CD14-positive monocyte (primary cell): ENCODE measurements around the gene SLCO2A1. TPM values are rescaled to one million over a fixed set of nuclear protein-coding genes. Genes with fewer than 3 reads are reported as not detected.

Experiments
- DNase-seq, 3 donors: peaks; one replicate each; pipeline ENCODE4 v3.0.0-alpha.2; 2011 to 2022
- H2AFZ ChIP-seq: 2 replicates; pipeline ENCODE4 v1.6.0; 2012; ENCODE audit warnings: mild to moderate bottlenecking, low read depth, low read length, inconsistent platforms; ENCODE audit not compliant: insufficient read depth, poor library complexity, severe bottlenecking
- H3K27ac ChIP-seq, 2 donors: 1 replicate in 1 of 2; 2 replicates in 1 of 2; pipeline ENCODE4 v1.5.1; 2012 to 2013; ENCODE audit warnings: low read length in 2 of 2, control low read depth in 1 of 2, inconsistent platforms in 1 of 2, low read depth in 1 of 2, mild to moderate bottlenecking in 1 of 2
- H3K27me3 ChIP-seq, 2 donors: one replicate each; pipeline versions ENCODE4 v1.6.0 to v1.6.1; 2011 to 2013; ENCODE audit warnings: low read length in 2 of 2; ENCODE audit not compliant: control insufficient read depth in 2 of 2, insufficient read depth in 2 of 2
- H3K36me3 ChIP-seq, 2 donors: replicated peaks in 1 of 2; 1 replicate in 1 of 2; 2 replicates in 1 of 2; pipeline versions ENCODE4 v1.5.1 to v1.6.1; 2012 to 2013; ENCODE audit warnings: low read length in 2 of 2, control low read depth in 1 of 2, inconsistent platforms in 1 of 2, mild to moderate bottlenecking in 1 of 2; ENCODE audit not compliant: insufficient read depth in 2 of 2, control insufficient read depth in 1 of 2
- H3K4me1 ChIP-seq, 2 donors: 1 replicate in 1 of 2; 2 replicates in 1 of 2; pipeline versions ENCODE4 v1.5.1 to v1.6.1; 2012 to 2013; ENCODE audit warnings: low read length in 2 of 2, control low read depth in 1 of 2, inconsistent platforms in 1 of 2, mild to moderate bottlenecking in 1 of 2, moderate library complexity in 1 of 2; ENCODE audit not compliant: insufficient read depth in 2 of 2, control insufficient read depth in 1 of 2
- H3K4me2 ChIP-seq: replicated peaks from 2 replicates; pipeline ENCODE3; 2012; ENCODE audit warnings: low read length, moderate library complexity, mild to moderate bottlenecking; ENCODE audit not compliant: poor library complexity, severe bottlenecking; ENCODE audit errors: extremely low read depth
- H3K4me3 ChIP-seq, 3 experiments: fragments of 200-600 bp in 1 of 3; sonication (generic) in 1 of 3; replicated peaks in 1 of 3; 1 replicate in 2 of 3; 2 replicates in 1 of 3; pipeline ENCODE4 v1.5.1; 2011 to 2013; ENCODE audit warnings: low read length in 3 of 3, mild to moderate bottlenecking in 3 of 3, control low read depth in 2 of 3, low read depth in 2 of 3, inconsistent platforms in 1 of 3, moderate library complexity in 1 of 3
- H3K79me2 ChIP-seq: 2 replicates; pipeline ENCODE4 v1.6.0; 2012; ENCODE audit warnings: mild to moderate bottlenecking, control low read depth, inconsistent platforms, low read length, moderate library complexity; ENCODE audit not compliant: insufficient read depth
- H3K9ac ChIP-seq: 2 replicates; pipeline ENCODE4 v1.6.0; 2017; ENCODE audit warnings: low read length, mild to moderate bottlenecking; ENCODE audit not compliant: insufficient read depth, poor library complexity, severe bottlenecking
- H3K9me3 ChIP-seq, 2 donors: replicated peaks in 1 of 2; 1 replicate in 1 of 2; 2 replicates in 1 of 2; pipeline versions ENCODE4 v1.5.1 to v1.6.1; 2012 to 2013; ENCODE audit warnings: low read length in 2 of 2, control low read depth in 1 of 2; ENCODE audit not compliant: control insufficient read depth in 1 of 2, insufficient read depth in 1 of 2
- H4K20me1 ChIP-seq: 2 replicates; pipeline ENCODE4 v1.6.0; 2012; ENCODE audit warnings: mild to moderate bottlenecking, low read length, control low read depth, moderate library complexity; ENCODE audit not compliant: insufficient read depth
- H3K27ac Mint-ChIP-seq, 7 donors: one replicate each; pipeline ENCODE4 v1.8.0; 2020; ENCODE audit warnings: mild to moderate bottlenecking in 7 of 7, mixed read lengths in 7 of 7, moderate library complexity in 6 of 7, inconsistent platforms in 2 of 7
- H3K27me3 Mint-ChIP-seq, 3 donors: one replicate each; pipeline ENCODE4 v1.8.0; 2021 to 2022; ENCODE audit warnings: low read depth in 3 of 3, mild to moderate bottlenecking in 3 of 3, mixed read lengths in 3 of 3, moderate library complexity in 3 of 3, inconsistent platforms in 1 of 3
- H3K36me3 Mint-ChIP-seq, 2 donors: one replicate each; pipeline ENCODE4 v1.8.0; 2020; ENCODE audit warnings: mixed read lengths in 2 of 2, inconsistent platforms in 1 of 2, mild to moderate bottlenecking in 1 of 2
- H3K4me1 Mint-ChIP-seq: one replicate; pipeline ENCODE4 v1.8.0; 2020; ENCODE audit warnings: mild to moderate bottlenecking, mixed read lengths
- H3K4me3 Mint-ChIP-seq, 2 donors: one replicate each; pipeline ENCODE4 v1.8.0; 2020; ENCODE audit warnings: mild to moderate bottlenecking in 2 of 2, mixed read lengths in 2 of 2, moderate library complexity in 1 of 2
- H3K9me3 Mint-ChIP-seq, 7 donors: one replicate each; pipeline ENCODE4 v1.8.0; 2020 to 2022; ENCODE audit warnings: mixed read lengths in 7 of 7, mild to moderate bottlenecking in 6 of 7, moderate library complexity in 6 of 7, inconsistent platforms in 2 of 7
- WGBS: methylation state at CpG from one replicate; pipeline ENCODE4 v1.1.5; 2013; ENCODE audit warnings: missing lambda C conversion rate; ENCODE audit not compliant: insufficient coverage; 5-methylcytosine and 5-hydroxymethylcytosine counted together
- intact Hi-C, 2 donors: fragments of 100-400 bp; cut with micrococcal nuclease; formaldehyde crosslinking; loops; one replicate each; pipeline versions ENCODE4 v1.15.0 to v1.15.1; 2023
- polyA plus RNA-seq, 3 donors: library from polyadenylated mRNA; depleted of rRNA in 1 of 3; unstranded in 2 of 3; stranded (reverse) in 1 of 3; fragments of 300-500 nt in 2 of 3; fragments of >200 nt in 1 of 3; fragmentation: Illumina TruSeq in 2 of 3; gene quantifications; 1 replicate in 2 of 3; 2 replicates in 1 of 3; pipeline ENCODE4 v1.2.3, GENCODE V29; 2012 to 2021
- TF ChIP-seq, protein P1 (sequence below): fragments of 200-600 bp; IDR thresholded peaks from one replicate; pipeline ENCODE4 v1.8.0; 2022; ENCODE audit warnings: antibody characterized with exemption, mild to moderate bottlenecking

The SLCO2A1 gene
- polyA plus RNA-seq, 3 donors, result 0.12 TPM; not detected in 2

GRCh38 chr3:134028486-134029255 lies 1.1 kb downstream of the SLCO2A1 start:
- Histone ChIP-seq H3K4me3 (peak overlapping the region in 1 of 3 experiments; percentile 23), H3K9me3 (peaks cover 0 to 12% of the 10 kb centered on the region in 2 donors), H3K27me3 (peaks cover 29 to 37% of the 10 kb centered on the region in 2 donors), H3K27ac (no peak overlapping the region), H3K79me2 (no peaks in the 10 kb centered on the region), H2AFZ (no peak overlapping the region), H3K9ac (no peak overlapping the region), H3K36me3 (no peaks in the 10 kb centered on the region), H3K4me2 (no peak overlapping the region), H3K4me1 (peaks cover 0 to 3% of the 10 kb centered on the region in 2 donors), H4K20me1 (no peaks in the 10 kb centered on the region)
- DNase-seq, result no peak
- 47% methylated on average over 19 of the region's 23 CpGs for WGBS
- Mint-ChIP-seq H3K27ac (no peak overlapping the region), H3K27me3 (peaks cover 36 to 50% (median 45%) of the 10 kb centered on the region in 3 donors), H3K9me3 (peaks cover 0 to 11% (median 0%) of the 10 kb centered on the region in 7 donors), H3K36me3 (no peaks in the 10 kb centered on the region), H3K4me1 (peaks cover 5% of the 10 kb centered on the region), H3K4me3 (peak overlapping the region in 1 of 2 donors; percentile 90)
- intact Hi-C loops, result no loop called here
- TF ChIP-seq, protein P1, sequence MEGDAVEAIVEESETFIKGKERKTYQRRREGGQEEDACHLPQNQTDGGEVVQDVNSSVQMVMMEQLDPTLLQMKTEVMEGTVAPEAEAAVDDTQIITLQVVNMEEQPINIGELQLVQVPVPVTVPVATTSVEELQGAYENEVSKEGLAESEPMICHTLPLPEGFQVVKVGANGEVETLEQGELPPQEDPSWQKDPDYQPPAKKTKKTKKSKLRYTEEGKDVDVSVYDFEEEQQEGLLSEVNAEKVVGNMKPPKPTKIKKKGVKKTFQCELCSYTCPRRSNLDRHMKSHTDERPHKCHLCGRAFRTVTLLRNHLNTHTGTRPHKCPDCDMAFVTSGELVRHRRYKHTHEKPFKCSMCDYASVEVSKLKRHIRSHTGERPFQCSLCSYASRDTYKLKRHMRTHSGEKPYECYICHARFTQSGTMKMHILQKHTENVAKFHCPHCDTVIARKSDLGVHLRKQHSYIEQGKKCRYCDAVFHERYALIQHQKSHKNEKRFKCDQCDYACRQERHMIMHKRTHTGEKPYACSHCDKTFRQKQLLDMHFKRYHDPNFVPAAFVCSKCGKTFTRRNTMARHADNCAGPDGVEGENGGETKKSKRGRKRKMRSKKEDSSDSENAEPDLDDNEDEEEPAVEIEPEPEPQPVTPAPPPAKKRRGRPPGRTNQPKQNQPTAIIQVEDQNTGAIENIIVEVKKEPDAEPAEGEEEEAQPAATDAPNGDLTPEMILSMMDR, result no peak

- Histone ChIP-seq H3K9ac (no peak overlapping the region), H3K4me2 (no peak overlapping the region), H3K36me3 (no peaks in the 10 kb centered on the region), H3K4me1 (peaks cover 0 to 3% of the 10 kb centered on the region in 2 donors), H3K9me3 (peaks cover 0 to 12% of the 10 kb centered on the region in 2 donors), H3K4me3 (no peak overlapping the region), H4K20me1 (no peaks in the 10 kb centered on the region), H2AFZ (no peak overlapping the region), H3K27me3 (peaks cover 29 to 37% of the 10 kb centered on the region in 2 donors), H3K79me2 (no peaks in the 10 kb centered on the region), H3K27ac (no peak overlapping the region)
- H3K27ac Mint-ChIP-seq, result no peak overlapping the region
- intact Hi-C loops, result no loop called here
- peaks cover 0 to 11% (median 0%) of the 10 kb centered on the region in 7 donors for H3K9me3 Mint-ChIP-seq
- H3K4me3 Mint-ChIP-seq, result no peak overlapping the region
- no CpG with 5 or more reads among the region's 2 CpGs for WGBS
- DNase-seq, result no peak
- H3K4me1 Mint-ChIP-seq, result peaks cover 5% of the 10 kb centered on the region
- no peaks in the 10 kb centered on the region for H3K36me3 Mint-ChIP-seq
- H3K27me3 Mint-ChIP-seq, result peaks cover 36 to 50% (median 43%) of the 10 kb centered on the region in 3 donors
- TF ChIP-seq, protein P1, result no peak
Observed at GRCh38 chr3:134027631-134028030, 2.1 kb downstream of the SLCO2A1 start.
